GM23338 (cell line): ENCODE measurements around the gene SELPLG.

Experiments
- CREB1 ChIP-seq: fragments of 250-450 bp; sonication (Bioruptor Pico); IDR thresholded peaks from 2 replicates; pipeline ENCODE4 v1.5.0; 2020; ENCODE audit warnings: low read depth, mild to moderate bottlenecking, moderate library complexity
- CTCF ChIP-seq, 2 experiments: fragments of 200-600 bp in 1 of 2; sonication (generic) in 1 of 2; conservative IDR thresholded peaks; 2 replicates each; pipeline versions ENCODE4 v1.5.1 to v1.6.1; 2016 to 2017; ENCODE audit warnings: antibody characterized with exemption in 2 of 2, low read depth in 2 of 2, mild to moderate bottlenecking in 2 of 2, moderate library complexity in 1 of 2
- ETS1 ChIP-seq: IDR thresholded peaks from 2 replicates; pipeline ENCODE4 v1.6.1; 2016; ENCODE audit warnings: antibody characterized with exemption
- EZH2 ChIP-seq: fragments of 200-600 bp; sonication (generic); IDR thresholded peaks from one replicate; pipeline ENCODE4 v1.8.0; 2017; ENCODE audit warnings: antibody characterized with exemption, mild to moderate bottlenecking, low read depth; ENCODE audit not compliant: unreplicated experiment
- EZH2phosphoT487 ChIP-seq: fragments of 200-600 bp; sonication (generic); IDR thresholded peaks from one replicate; pipeline ENCODE4 v1.8.1; 2018; ENCODE audit warnings: antibody characterized with exemption; ENCODE audit not compliant: unreplicated experiment
- JUNB ChIP-seq: IDR thresholded peaks from one replicate; pipeline ENCODE4 v1.6.1; 2016; ENCODE audit warnings: antibody characterized with exemption; ENCODE audit not compliant: unreplicated experiment
- NANOG ChIP-seq: IDR thresholded peaks from 2 replicates; pipeline ENCODE4 v1.6.1; 2016; ENCODE audit warnings: antibody characterized with exemption, borderline replicate concordance
- POLR2AphosphoS5 ChIP-seq: IDR thresholded peaks from 2 replicates; pipeline ENCODE4 v1.6.1; 2016; ENCODE audit warnings: antibody characterized with exemption, low read depth
- REST ChIP-seq: IDR thresholded peaks from one replicate; pipeline ENCODE4 v1.6.1; 2018; ENCODE audit warnings: antibody characterized with exemption; ENCODE audit not compliant: unreplicated experiment
- STAT1 ChIP-seq: IDR thresholded peaks from one replicate; pipeline ENCODE4 v1.6.1; 2016; ENCODE audit warnings: antibody characterized with exemption; ENCODE audit not compliant: unreplicated experiment
- ZNF114 ChIP-seq: fragments of 250-450 bp; sonication (Bioruptor Pico); IDR thresholded peaks from 2 replicates; pipeline ENCODE4 v1.5.0; 2020; ENCODE audit warnings: mild to moderate bottlenecking, moderate library complexity

- TF ChIP-seq CTCF (conservative IDR thresholded peaks at IDR 0.05; ENCODE audit: low read depth in 2 of 2) (no peak), EZH2phosphoT487 (no peak), POLR2AphosphoS5 (no peak), REST (no peak), EZH2 (no peak), CREB1 (CRISPR knock-in tag) (no peak), NANOG (no peak), ZNF114 (CRISPR knock-in tag) (no peak), ETS1 (no peak), JUNB (no peak), STAT1 (no peak)
Observed at GRCh38 chr12:108594323-108594903, 39.3 kb downstream of the SELPLG start.
